ENCODE results near the gene PDE4A.
"Not testable (repeated sequence)": the region's sequence is repeated elsewhere in the genome, so short reads cannot be mapped to it uniquely, and the experiment has no call there.

The PDE4A gene

GRCh38 chr19:10380313-10381102 is 39.8 kb upstream of the PDE4A start, which contains the start of gene TYK2:
Gene TYK2, minus strand, starts transcription at chr19:10380572. Its CDS starts 2,166 bp downstream, at chr19:10378406.
- peak; percentile 99 for DNase-seq (ENCODE audit: low read depth, low spot score)
- in situ Hi-C loops (cut with HindIII; ENCODE audit: low sequenced_read_pairs), result no loop called here
- H3K4me3 ChIP-seq (ENCODE audit: low read depth, low read length), result peak within 1 kb of the TSS; percentile 89
- TF ChIP-seq CTCF (IDR thresholded peaks at IDR 0.05; ENCODE audit: low read depth, low read length), result no peak

- in situ Hi-C loops (cut with HindIII; ENCODE audit: low sequenced_read_pairs); DNase-seq (ENCODE audit: low read depth, low spot score); H3K4me3 ChIP-seq (ENCODE audit: low read depth, low read length): not testable (repeated sequence)
Observed at GRCh38 chr19:10383223-10383499, 37.2 kb upstream of the PDE4A start.

GRCh38 chr19:10384580-10384979 is 35.8 kb upstream of the PDE4A start:
- no peak for DNase-seq (ENCODE audit: low read depth, low spot score)
- in situ Hi-C loops (cut with HindIII; ENCODE audit: low sequenced_read_pairs), result no loop called here

GRCh38 chr19:10388957-10389356 is 31.4 kb upstream of the PDE4A start:
- in situ Hi-C loops (cut with HindIII; ENCODE audit: low sequenced_read_pairs), result no loop called here
- H3K4me3 ChIP-seq (ENCODE audit: low read depth, low read length), result no peak overlapping the region
- DNase-seq (ENCODE audit: low read depth, low spot score), result peak; percentile 73
- TF ChIP-seq CTCF (IDR thresholded peaks at IDR 0.05; ENCODE audit: low read depth, low read length), result peak; percentile 94

More at GRCh38 chr19:10384580-10384979, 35.8 kb upstream of the PDE4A start:
- TF ChIP-seq CTCF (IDR thresholded peaks at IDR 0.05; ENCODE audit: low read depth, low read length), result no peak
- no peak overlapping the region for H3K4me3 ChIP-seq (ENCODE audit: low read depth, low read length)

GRCh38 chr19:10389863-10390262 is 30.5 kb upstream of the PDE4A start:
- peak; percentile 36 for TF ChIP-seq CTCF (IDR thresholded peaks at IDR 0.05; ENCODE audit: low read depth, low read length)
- no peak for DNase-seq (ENCODE audit: low read depth, low spot score)
- in situ Hi-C loops (cut with HindIII; ENCODE audit: low sequenced_read_pairs), result no loop called here
- no peak overlapping the region for H3K4me3 ChIP-seq (ENCODE audit: low read depth, low read length)

GRCh38 chr19:10390652-10391286 is 29.6 kb upstream of the PDE4A start:
- TF ChIP-seq CTCF (IDR thresholded peaks at IDR 0.05; ENCODE audit: low read depth, low read length), result peak; percentile 89
- in situ Hi-C loops (cut with HindIII; ENCODE audit: low sequenced_read_pairs), result no loop called here
- no peak overlapping the region for H3K4me3 ChIP-seq (ENCODE audit: low read depth, low read length)
- peak; percentile 62 for DNase-seq (ENCODE audit: low read depth, low spot score)

GRCh38 chr19:10392120-10392519 is 28.2 kb upstream of the PDE4A start:
- no peak for DNase-seq (ENCODE audit: low read depth, low spot score)
- in situ Hi-C loops (cut with HindIII; ENCODE audit: low sequenced_read_pairs), result no loop called here
- TF ChIP-seq CTCF (IDR thresholded peaks at IDR 0.05; ENCODE audit: low read depth, low read length), result no peak
- H3K4me3 ChIP-seq (ENCODE audit: low read depth, low read length), result no peak overlapping the region
